ENCODE data around the gene KLF16. TPM values are rescaled to one million over a fixed set of nuclear protein-coding genes. Genes with fewer than 3 reads are reported as not detected.

KLF16 gene
- total and polyA plus RNA-seq, 9 of the 15 experiments (the other 6 are each of a cell fraction or from before 2014, with no cell fraction given) = 0.04 to 60.4 (median 6.8) TPM

DNA sequence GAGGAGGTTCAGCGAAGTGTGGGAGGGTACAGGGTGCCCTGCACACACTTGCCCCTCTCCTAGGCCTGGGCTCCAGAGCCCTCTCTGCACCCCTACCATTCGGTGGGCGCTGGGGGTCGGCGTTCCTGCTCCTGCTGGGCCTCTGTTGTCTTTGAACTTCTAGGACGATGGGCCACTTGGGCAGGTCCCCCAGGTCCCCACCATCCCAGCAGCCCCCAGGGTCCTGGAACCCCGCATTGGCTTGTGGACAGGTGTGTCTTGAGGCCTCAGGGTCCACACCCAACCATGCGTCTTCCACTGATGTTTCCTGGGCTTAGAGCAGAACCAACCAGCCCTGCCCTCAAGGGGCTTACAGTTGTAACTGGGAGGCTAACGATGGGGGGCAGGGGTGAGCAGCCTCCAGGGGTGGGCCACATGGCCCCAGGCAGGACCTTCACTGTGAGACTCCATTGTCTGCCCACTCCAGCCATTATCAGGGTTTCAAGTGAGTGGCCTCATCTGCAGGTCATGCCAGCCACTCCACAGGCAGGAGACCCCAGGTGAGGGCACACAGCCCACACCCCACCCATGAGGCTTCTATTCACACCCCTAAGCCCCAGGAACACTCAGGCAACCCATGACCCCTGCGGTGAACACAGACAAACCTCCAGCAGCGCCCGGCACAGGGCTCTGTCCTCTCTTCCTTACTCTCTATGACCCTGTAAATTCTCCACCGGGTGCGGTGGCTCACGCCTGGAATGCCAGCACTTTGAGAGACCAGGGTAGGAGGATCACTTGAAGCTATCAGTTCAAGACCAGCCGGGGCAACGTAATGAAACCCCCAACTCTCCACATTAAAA is 2.0 kb upstream of the KLF16 start:
- BruUV-seq (replicated peaks) = no TSS peak
- Histone ChIP-seq H3K9me3 (replicated peaks; ENCODE audit: control insufficient read depth, insufficient read depth, low read depth, low read length) (no peaks in the 10 kb centered on the region), H2AFZ (ENCODE audit: low read depth, low read length) (peak overlapping the region; percentile 92; the same call in 1 of the 2 replicates), H3K9ac (ENCODE audit: insufficient read depth in 1 of 2, low read depth in 2 of 2, low read length in 2 of 2) (peak overlapping the region; percentile 94 to 97; a peak in 3 of 4 replicates), H3K4me3 (peak overlapping the region; percentile 75), H3K4me2 (ENCODE audit: insufficient read depth, low read length) (peak overlapping the region; percentile 83), H3K27me3 (ENCODE audit: control insufficient read depth in 2 of 2, insufficient read depth in 2 of 2, low read length in 2 of 2) (no peaks in the 10 kb centered on the region), H4K20me1 (replicated peaks; ENCODE audit: control insufficient read depth, insufficient read depth, low read length) (peaks cover 13% of the 10 kb centered on the region; the same call in 1 of the 2 replicates), H3K27ac (ENCODE audit: extremely low read depth, low read depth, low read length) (peak overlapping the region; percentile 99), H3K9me1 (ENCODE audit: control insufficient read depth, insufficient read depth, low read length) (peaks cover 2% of the 10 kb centered on the region), H3K79me2 (ENCODE audit: control insufficient read depth, insufficient read depth, low read length) (peaks cover 48% of the 10 kb centered on the region), H3K36me3 (ENCODE audit: control insufficient read depth, insufficient read depth, low read length) (peaks cover 4% of the 10 kb centered on the region; the same call in 1 of the 3 replicates), H3K4me1 (replicated peaks in 1 of 2; ENCODE audit: control insufficient read depth in 2 of 2, insufficient read depth in 2 of 2, low read length in 2 of 2) (peaks cover 26 to 68% of the 10 kb centered on the region in 2 experiments)
- ChIA-PET POLR2A (interaction anchor here (0.6 to 3.5 kb wide), 7 partner anchors 10 to 920 kb away, joined by 3 to 24 read pairs (median 3); partner anchors contain the start of genes ABHD17A and THOP1), CTCF (ENCODE audit: low intra/inter-chr PET ratio) (no interaction called here)
- no peak for FAIRE-seq
- in situ Hi-C loops (cut with MboI) = no loop called here
- no peak for ATAC-seq
- intact Hi-C loops (cut with micrococcal nuclease) = no loop called here
- no peak for DNase-seq (ENCODE audit: extremely low read depth in 1 of 4, low spot score in 3 of 4)
- TF ChIP-seq PRMT5 (CRISPR knock-in tag; IDR thresholded peaks at IDR 0.05) = no peak
- TF ChIP-seq ZNF316 (IDR thresholded peaks at IDR 0.05) = peak; percentile 96
- TF ChIP-seq CBX3 (IDR thresholded peaks at IDR 0.05; ENCODE audit: borderline replicate concordance in 1 of 2, low read length in 2 of 2) = peak in 1 of 2 experiments; percentile 66; a peak in 1 of 3 replicates
- TF ChIP-seq TRIM24 (IDR thresholded peaks at IDR 0.05) = peak; percentile 69 to 81
- 0 out of 2 replicates have a peak, but pooled peaks have one; percentile 15 for TF ChIP-seq ZNF609 (CRISPR knock-in tag; IDR thresholded peaks at IDR 0.05; ENCODE audit: borderline replicate concordance)
- TF ChIP-seq TRIM28 (IDR thresholded peaks at IDR 0.05) = peak; percentile 91
- TF ChIP-seq ZBTB17 (CRISPR knock-in tag; IDR thresholded peaks at IDR 0.05) = 0 out of 2 replicates have a peak, but pooled peaks have one; percentile 18
- TF ChIP-seq DDX20 (tag; IDR thresholded peaks at IDR 0.05; ENCODE audit: low read depth) = no peak
- 90% methylated on average over 14 of the region's 17 CpGs for WGBS (ENCODE audit: insufficient coverage, low coverage, missing lambda C conversion rate)
